ENCODE data around the gene ADNP2. TPM values are rescaled to one million over a fixed set of nuclear protein-coding genes. Genes with fewer than 3 reads are reported as not detected.

Gene ADNP2
- total and polyA plus RNA-seq, 4 donors = 3.1 to 20.1 (median 11.3) TPM

DNA sequence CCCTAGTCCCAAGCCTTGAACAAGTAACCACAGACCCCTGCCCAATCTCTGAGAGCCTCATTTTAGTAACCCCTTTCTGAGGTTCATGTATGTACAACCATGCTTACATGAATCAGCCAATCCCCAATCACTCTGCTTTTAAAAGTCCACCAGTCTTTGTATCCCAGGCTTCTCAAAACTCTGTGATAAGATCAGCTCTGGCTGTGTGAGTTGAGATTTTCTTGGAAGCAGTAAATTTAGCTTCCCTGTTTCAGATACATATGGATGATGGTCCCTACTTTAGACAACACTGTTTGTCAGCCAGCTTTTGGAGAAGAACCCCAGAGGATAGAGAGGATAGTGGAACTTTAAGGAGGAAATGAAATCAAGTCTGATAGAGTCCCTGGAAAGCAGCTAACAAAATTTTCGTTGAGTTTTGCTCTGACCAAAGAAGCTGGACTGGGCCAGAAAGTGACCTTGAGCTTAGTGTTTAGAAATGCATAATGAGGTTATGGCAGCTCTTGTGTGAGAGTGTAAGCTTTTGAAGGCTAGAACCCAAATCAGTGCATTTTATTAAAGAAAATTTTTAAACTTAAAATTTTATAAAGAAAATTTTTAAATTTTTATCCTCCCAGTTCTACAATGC, 3.7 kb downstream of the ADNP2 start:
- no peak for DNase-seq
- 6 to 11% methylated on average over 1 of the region's 1 CpG for WGBS, 2 donors

DNA sequence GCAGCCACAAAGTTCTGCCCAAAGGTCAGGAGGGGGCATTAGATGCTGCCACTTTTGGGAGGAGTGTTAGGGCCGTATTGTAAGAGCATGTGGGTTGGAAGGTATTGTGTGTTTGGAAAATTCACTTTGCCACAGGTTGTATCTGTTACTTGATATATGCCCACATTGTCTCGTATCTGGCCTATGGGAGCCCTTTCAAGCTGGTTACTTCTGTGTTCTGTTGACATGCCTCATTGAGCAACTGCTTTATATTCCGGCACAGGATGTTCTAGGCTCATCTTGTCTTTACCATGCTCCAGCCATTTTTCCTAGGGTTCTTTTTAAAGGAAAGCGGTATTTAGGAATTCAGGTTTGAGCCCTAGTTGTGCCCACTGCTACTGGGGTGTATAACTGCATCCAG, 6.0 kb downstream of the ADNP2 start:
- Histone ChIP-seq H3K27me3 (ENCODE audit: control insufficient read depth in 1 of 2, insufficient read depth in 2 of 2, low read length in 1 of 2) (no peaks in the 10 kb centered on the region), H3K4me3 (ENCODE audit: low read length in 2 of 2) (no peak overlapping the region), H3K4me1 (ENCODE audit: control insufficient read depth in 1 of 2, insufficient read depth in 2 of 2, low read length in 2 of 2) (peaks cover 0 to 3% of the 10 kb centered on the region in 2 donors), H3K9me3 (ENCODE audit: control insufficient read depth, low read length) (no peaks in the 10 kb centered on the region), H3K27ac (ENCODE audit: low read depth in 1 of 2, low read length in 2 of 2) (no peak overlapping the region), H3K36me3 (ENCODE audit: control insufficient read depth in 1 of 2, insufficient read depth in 2 of 2, low read length in 1 of 2) (no peaks in the 10 kb centered on the region)
- 88 to 92% methylated on average over 4 of the region's 4 CpGs for WGBS, 2 donors
- intact Hi-C loops (cut with DNase I) = no loop called here
- no peak for DNase-seq
- ATAC-seq (ENCODE audit: low FRiP score) = no peak

More for the DNA sequence above, 3.7 kb downstream of the ADNP2 start:
- Histone ChIP-seq H3K4me3 (ENCODE audit: low read length in 2 of 2) (no peak overlapping the region), H3K27me3 (ENCODE audit: control insufficient read depth in 1 of 2, insufficient read depth in 2 of 2, low read length in 1 of 2) (no peaks in the 10 kb centered on the region), H3K9me3 (ENCODE audit: control insufficient read depth, low read length) (no peaks in the 10 kb centered on the region), H3K4me1 (ENCODE audit: control insufficient read depth in 1 of 2, insufficient read depth in 2 of 2, low read length in 2 of 2) (peaks cover 0 to 3% of the 10 kb centered on the region in 2 donors), H3K36me3 (ENCODE audit: control insufficient read depth in 1 of 2, insufficient read depth in 2 of 2, low read length in 1 of 2) (no peaks in the 10 kb centered on the region), H3K27ac (ENCODE audit: low read depth in 1 of 2, low read length in 2 of 2) (no peak overlapping the region)
- ATAC-seq (ENCODE audit: low FRiP score) = no peak
- intact Hi-C loops (cut with DNase I) = no loop called here

DNA sequence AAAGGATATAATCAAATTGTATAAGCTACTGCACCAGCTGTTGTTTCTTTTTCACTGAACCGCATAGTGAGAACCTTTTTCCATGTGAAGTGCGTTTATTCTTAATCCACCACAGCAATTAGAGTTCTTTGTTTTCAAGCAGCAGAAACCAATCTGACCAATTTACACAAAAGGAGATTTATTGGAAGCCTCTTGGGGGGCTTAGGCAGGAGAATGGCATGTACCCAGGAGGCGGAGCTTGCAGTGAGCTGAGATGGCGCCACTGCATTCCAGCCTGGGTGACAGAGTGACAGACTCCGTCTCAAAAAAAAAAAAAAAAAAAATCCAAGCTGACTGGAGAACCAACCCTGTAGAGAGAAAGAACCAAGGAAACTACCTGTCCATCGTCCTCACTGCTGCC, 10.0 kb downstream of the ADNP2 start:
- intact Hi-C loops (cut with DNase I) = no loop called here
- ATAC-seq (ENCODE audit: low FRiP score) = no peak
- Histone ChIP-seq H3K4me3 (ENCODE audit: low read length in 2 of 2) (no peak overlapping the region), H3K4me1 (ENCODE audit: control insufficient read depth in 1 of 2, insufficient read depth in 2 of 2, low read length in 2 of 2) (peaks cover 0 to 3% of the 10 kb centered on the region in 2 donors), H3K9me3 (ENCODE audit: control insufficient read depth, low read length) (no peaks in the 10 kb centered on the region), H3K27me3 (ENCODE audit: control insufficient read depth in 1 of 2, insufficient read depth in 2 of 2, low read length in 1 of 2) (no peaks in the 10 kb centered on the region), H3K36me3 (ENCODE audit: control insufficient read depth in 1 of 2, insufficient read depth in 2 of 2, low read length in 1 of 2) (no peaks in the 10 kb centered on the region), H3K27ac (ENCODE audit: low read depth in 1 of 2, low read length in 2 of 2) (no peak overlapping the region)
- WGBS, 2 donors = 80% methylated on average over 6 of the region's 6 CpGs
- no peak for DNase-seq

DNA sequence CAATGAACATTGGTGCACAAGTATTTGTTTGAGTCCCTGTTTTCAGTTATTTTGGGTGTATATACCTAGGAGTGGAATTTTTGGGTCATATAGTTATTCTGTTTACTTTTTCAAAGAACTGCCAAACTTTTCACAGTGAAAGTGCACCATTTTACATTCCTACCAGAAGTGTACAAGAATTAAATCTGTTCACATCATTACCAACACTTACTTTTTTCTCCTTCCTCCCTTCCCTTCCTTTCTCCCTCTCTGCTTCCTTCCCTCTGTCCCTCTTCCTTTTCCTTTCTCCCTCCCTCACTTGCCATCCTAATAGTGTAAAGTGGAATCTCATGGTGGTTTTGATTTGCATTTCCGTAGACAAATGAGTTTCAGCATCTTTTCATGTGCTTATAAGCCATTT, 11.9 kb downstream of the ADNP2 start:
- H3K27me3 ChIP-seq (ENCODE audit: control insufficient read depth in 1 of 2, insufficient read depth in 2 of 2, low read length in 1 of 2) = no peaks in the 10 kb centered on the region
- no peak overlapping the region for H3K4me3 ChIP-seq (ENCODE audit: low read length in 2 of 2)
- intact Hi-C loops (cut with DNase I) = no loop called here
- no peak for ATAC-seq (ENCODE audit: low FRiP score)
- no peaks in the 10 kb centered on the region for H3K36me3 ChIP-seq (ENCODE audit: control insufficient read depth in 1 of 2, insufficient read depth in 2 of 2, low read length in 1 of 2)
- DNase-seq = no peak
- peaks cover 0 to 2% of the 10 kb centered on the region in 2 donors for H3K4me1 ChIP-seq (ENCODE audit: control insufficient read depth in 1 of 2, insufficient read depth in 2 of 2, low read length in 2 of 2)
- H3K27ac ChIP-seq (ENCODE audit: low read depth in 1 of 2, low read length in 2 of 2) = no peak overlapping the region
- H3K9me3 ChIP-seq (ENCODE audit: control insufficient read depth, low read length) = no peaks in the 10 kb centered on the region
- WGBS, 2 donors = 0 to 91% methylated on average over 1 of the region's 1 CpG

DNA sequence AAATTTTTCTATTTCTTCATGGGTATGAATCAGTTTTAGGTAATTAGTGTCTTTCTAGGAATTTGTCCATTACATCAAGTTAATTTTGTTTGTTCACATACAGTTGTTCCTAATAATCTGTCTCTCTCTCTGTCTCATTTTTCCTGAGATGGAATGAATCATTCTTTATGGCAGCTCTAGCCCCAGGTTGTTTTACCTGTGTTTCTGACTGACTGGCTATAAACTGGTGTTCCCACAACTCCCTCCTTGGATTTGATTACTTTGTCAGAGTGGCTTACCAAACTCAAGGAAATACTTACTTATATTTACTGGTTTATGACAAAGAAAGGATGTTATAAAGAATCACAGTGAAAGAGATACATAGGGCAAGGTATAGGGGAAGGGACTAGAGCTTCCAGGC, 15.1 kb downstream of the ADNP2 start:
- Histone ChIP-seq H3K27me3 (ENCODE audit: control insufficient read depth in 1 of 2, insufficient read depth in 2 of 2, low read length in 1 of 2) (no peaks in the 10 kb centered on the region), H3K36me3 (ENCODE audit: control insufficient read depth in 1 of 2, insufficient read depth in 2 of 2, low read length in 1 of 2) (no peaks in the 10 kb centered on the region), H3K27ac (ENCODE audit: low read depth in 1 of 2, low read length in 2 of 2) (no peak overlapping the region), H3K4me1 (ENCODE audit: control insufficient read depth in 1 of 2, insufficient read depth in 2 of 2, low read length in 2 of 2) (no peaks in the 10 kb centered on the region), H3K4me3 (ENCODE audit: low read length in 2 of 2) (no peak overlapping the region), H3K9me3 (ENCODE audit: control insufficient read depth, low read length) (no peaks in the 10 kb centered on the region)
- DNase-seq = no peak
- intact Hi-C loops (cut with DNase I) = no loop called here
- ATAC-seq (ENCODE audit: low FRiP score) = no peak

DNA sequence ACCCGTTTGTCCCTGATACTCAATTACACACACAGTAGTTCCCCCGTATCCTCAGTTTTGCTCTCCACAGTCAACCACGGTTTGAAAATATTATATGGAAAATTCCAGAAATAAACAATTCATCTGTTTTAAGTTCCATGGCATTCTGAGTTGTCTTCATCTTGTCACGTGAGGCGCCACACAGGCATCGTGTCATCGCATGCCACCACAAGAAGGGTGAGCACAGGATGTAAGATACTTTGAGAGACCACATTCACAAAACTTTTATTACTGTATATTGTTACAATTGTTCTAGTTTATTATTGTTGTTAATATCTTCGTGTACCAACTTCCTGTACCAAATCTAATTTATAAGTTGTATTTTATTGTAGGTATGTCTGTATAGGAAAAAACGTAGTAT, 17.7 kb downstream of the ADNP2 start:
- no peak overlapping the region for H3K27ac ChIP-seq (ENCODE audit: low read depth in 1 of 2, low read length in 2 of 2)
- WGBS, 2 donors = 94 to 96% methylated on average over 9 of the region's 9 CpGs
- ATAC-seq (ENCODE audit: low FRiP score) = no peak
- no peak overlapping the region for H3K4me3 ChIP-seq (ENCODE audit: low read length in 2 of 2)
- no peaks in the 10 kb centered on the region for H3K4me1 ChIP-seq (ENCODE audit: control insufficient read depth in 1 of 2, insufficient read depth in 2 of 2, low read length in 2 of 2)
- DNase-seq = no peak
- no peaks in the 10 kb centered on the region for H3K27me3 ChIP-seq (ENCODE audit: control insufficient read depth in 1 of 2, insufficient read depth in 2 of 2, low read length in 1 of 2)
- peaks cover 2% of the 10 kb centered on the region for H3K9me3 ChIP-seq (ENCODE audit: control insufficient read depth, low read length)
- peaks cover 0 to 2% of the 10 kb centered on the region in 2 donors for H3K36me3 ChIP-seq (ENCODE audit: control insufficient read depth in 1 of 2, insufficient read depth in 2 of 2, low read length in 1 of 2)
- intact Hi-C loops (cut with DNase I) = no loop called here

DNA sequence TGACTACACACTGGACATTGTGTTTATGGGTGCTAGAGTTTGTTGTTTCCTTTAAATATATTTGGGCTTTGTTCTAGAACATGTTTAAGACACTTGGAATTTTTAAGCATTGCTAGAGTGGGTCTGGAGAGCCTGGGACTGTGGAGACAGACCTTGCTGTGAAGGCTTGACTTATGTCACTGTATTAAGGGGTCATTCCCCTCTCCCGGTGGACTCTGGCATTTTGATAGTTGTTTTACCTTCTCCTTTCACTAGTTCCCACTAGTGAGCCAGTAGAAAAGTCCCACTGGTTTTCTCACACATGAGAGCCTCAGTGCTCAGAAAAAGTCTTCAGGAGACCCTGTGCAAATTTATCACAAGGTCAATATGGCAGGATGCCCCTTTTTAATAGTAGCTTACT, 18.6 kb downstream of the ADNP2 start:
- Histone ChIP-seq H3K27ac (ENCODE audit: low read depth in 1 of 2, low read length in 2 of 2) (no peak overlapping the region), H3K4me3 (ENCODE audit: low read length in 2 of 2) (no peak overlapping the region), H3K4me1 (ENCODE audit: control insufficient read depth in 1 of 2, insufficient read depth in 2 of 2, low read length in 2 of 2) (no peaks in the 10 kb centered on the region), H3K36me3 (ENCODE audit: control insufficient read depth in 1 of 2, insufficient read depth in 2 of 2, low read length in 1 of 2) (peaks cover 0 to 2% of the 10 kb centered on the region in 2 donors), H3K27me3 (ENCODE audit: control insufficient read depth in 1 of 2, insufficient read depth in 2 of 2, low read length in 1 of 2) (no peaks in the 10 kb centered on the region), H3K9me3 (ENCODE audit: control insufficient read depth, low read length) (peaks cover 2% of the 10 kb centered on the region)
- ATAC-seq (ENCODE audit: low FRiP score) = no peak
- DNase-seq = no peak
- 83 to 95% methylated on average over 1 of the region's 1 CpG for WGBS, 2 donors
- intact Hi-C loops (cut with DNase I) = no loop called here

DNA sequence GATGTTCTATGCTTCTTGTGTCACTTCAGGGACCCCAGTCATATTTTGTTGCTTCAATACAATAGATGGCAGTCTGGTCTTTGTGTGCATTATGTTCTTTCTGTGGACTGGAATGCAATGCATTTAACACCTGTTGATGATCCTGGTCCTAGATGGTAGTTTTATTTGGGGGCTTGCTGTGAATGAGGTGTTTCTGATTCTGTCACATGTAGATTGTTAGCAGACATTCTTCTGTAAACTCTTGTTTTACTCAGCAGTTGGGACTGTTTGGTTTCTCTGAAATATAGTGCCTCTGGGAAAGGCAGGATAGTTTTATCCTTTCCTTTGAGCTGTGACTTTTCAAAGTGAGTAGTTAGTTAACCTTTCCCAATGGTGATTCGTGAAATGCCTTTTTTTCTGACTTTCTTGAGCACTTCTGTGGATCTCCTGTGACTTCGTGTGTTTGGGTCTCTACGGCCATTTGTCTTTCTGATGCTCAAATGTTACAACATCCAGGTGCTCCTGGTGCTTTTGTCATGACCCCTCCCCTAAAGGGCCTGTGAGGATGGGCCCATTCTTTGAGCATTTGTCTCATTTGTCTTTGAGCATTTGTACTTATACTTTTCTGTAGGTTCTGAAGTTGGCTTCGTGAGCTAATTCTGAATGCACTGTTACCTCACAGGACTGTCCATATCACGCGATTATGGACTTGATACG, 20.8 kb downstream of the ADNP2 start:
- Histone ChIP-seq H3K4me1 (ENCODE audit: control insufficient read depth in 1 of 2, insufficient read depth in 2 of 2, low read length in 2 of 2) (no peaks in the 10 kb centered on the region), H3K9me3 (ENCODE audit: control insufficient read depth, low read length) (peaks cover 2% of the 10 kb centered on the region), H3K4me3 (ENCODE audit: low read length in 2 of 2) (no peak overlapping the region), H3K27ac (ENCODE audit: low read depth in 1 of 2, low read length in 2 of 2) (no peak overlapping the region), H3K36me3 (ENCODE audit: control insufficient read depth in 1 of 2, insufficient read depth in 2 of 2, low read length in 1 of 2) (peaks cover 0 to 2% of the 10 kb centered on the region in 2 donors), H3K27me3 (ENCODE audit: control insufficient read depth in 1 of 2, insufficient read depth in 2 of 2, low read length in 1 of 2) (no peaks in the 10 kb centered on the region)
- no peak for ATAC-seq (ENCODE audit: low FRiP score)
- 68 to 96% methylated on average over 7 of the region's 7 CpGs for WGBS, 2 donors
- intact Hi-C loops (cut with DNase I) = no loop called here
- DNase-seq = no peak

DNA sequence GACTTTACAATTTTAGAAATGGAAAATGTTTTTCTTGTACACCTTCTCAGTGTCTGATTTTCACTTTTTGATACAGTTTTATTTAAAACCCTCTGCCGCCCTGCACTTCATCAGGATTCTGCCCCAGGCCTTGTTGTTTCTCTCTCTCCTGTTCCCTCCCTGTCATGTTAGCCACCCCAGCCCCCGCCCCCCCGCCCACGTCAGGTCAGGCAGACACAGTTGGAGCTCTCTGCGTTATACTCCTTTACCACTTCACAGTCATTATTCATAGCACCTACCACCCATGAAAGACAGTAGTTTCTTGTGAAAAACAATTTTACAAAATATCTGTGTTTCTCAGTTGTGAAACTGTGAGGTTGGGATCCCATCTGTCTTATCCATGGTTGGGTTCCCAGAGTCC, 21.5 kb downstream of the ADNP2 start:
- WGBS, 2 donors = 73 to 88% methylated on average over 5 of the region's 5 CpGs
- Histone ChIP-seq H3K9me3 (ENCODE audit: control insufficient read depth, low read length) (peaks cover 2% of the 10 kb centered on the region), H3K27ac (ENCODE audit: low read depth in 1 of 2, low read length in 2 of 2) (no peak overlapping the region), H3K4me1 (ENCODE audit: control insufficient read depth in 1 of 2, insufficient read depth in 2 of 2, low read length in 2 of 2) (no peaks in the 10 kb centered on the region), H3K4me3 (ENCODE audit: low read length in 2 of 2) (no peak overlapping the region), H3K36me3 (ENCODE audit: control insufficient read depth in 1 of 2, insufficient read depth in 2 of 2, low read length in 1 of 2) (peaks cover 0 to 4% of the 10 kb centered on the region in 2 donors), H3K27me3 (ENCODE audit: control insufficient read depth in 1 of 2, insufficient read depth in 2 of 2, low read length in 1 of 2) (no peaks in the 10 kb centered on the region)
- intact Hi-C loops (cut with DNase I) = no loop called here
- no peak for DNase-seq
- no peak for ATAC-seq (ENCODE audit: low FRiP score)

Data from aorta (tissue), 5 donors.